WTC11 (cell line): ENCODE measurements around the gene ADGRL3.

ENCODE experiments used
- ATF6 ChIP-seq: sonication (generic); formaldehyde crosslinking; IDR thresholded peaks from 2 replicates; pipeline ENCODE4 v1.8.1; 2023; ENCODE audit warnings: mild to moderate bottlenecking, missing genetic modification reagents
- CTCF ChIP-seq: fragments of 200-600 bp; IDR thresholded peaks from 2 replicates; pipeline ENCODE4 v1.8.0; 2022; ENCODE audit warnings: antibody characterized with exemption
- IRF1 ChIP-seq: sonication (generic); formaldehyde crosslinking; IDR thresholded peaks from 2 replicates; pipeline ENCODE4 v1.8.0; 2023; ENCODE audit warnings: missing genetic modification reagents
- SP1 ChIP-seq: sonication (generic); formaldehyde crosslinking; conservative IDR thresholded peaks from 2 replicates; pipeline ENCODE4 v1.8.1; 2022; ENCODE audit warnings: missing genetic modification reagents
- TF ChIP-seq, protein P1 (sequence below): sonication (generic); formaldehyde crosslinking; IDR thresholded peaks from 2 replicates; pipeline ENCODE4 v1.8.1; 2023; ENCODE audit warnings: mild to moderate bottlenecking, missing genetic modification reagents, moderate library complexity

- TF ChIP-seq ATF6 (no peak), IRF1 (CRISPR knock-in tag) (no peak), SP1 (CRISPR knock-in tag) (no peak), CTCF (no peak)
- TF ChIP-seq, protein P1, sequence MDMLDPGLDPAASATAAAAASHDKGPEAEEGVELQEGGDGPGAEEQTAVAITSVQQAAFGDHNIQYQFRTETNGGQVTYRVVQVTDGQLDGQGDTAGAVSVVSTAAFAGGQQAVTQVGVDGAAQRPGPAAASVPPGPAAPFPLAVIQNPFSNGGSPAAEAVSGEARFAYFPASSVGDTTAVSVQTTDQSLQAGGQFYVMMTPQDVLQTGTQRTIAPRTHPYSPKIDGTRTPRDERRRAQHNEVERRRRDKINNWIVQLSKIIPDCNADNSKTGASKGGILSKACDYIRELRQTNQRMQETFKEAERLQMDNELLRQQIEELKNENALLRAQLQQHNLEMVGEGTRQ (CRISPR knock-in tag) = no peak
These were observed 54.3 kb downstream of the ADGRL3 start for GRCh38 chr4:61254406-61254805.
